Ovary (tissue), 9 donors: ENCODE measurements around the gene TP63. TPM values are rescaled to one million over a fixed set of nuclear protein-coding genes. Genes with fewer than 3 reads are reported as not detected.

ENCODE experiments used
- DNase-seq, 5 donors: peaks; one replicate each; pipeline ENCODE4 v3.0.0-alpha.2; 2019 to 2020
- H3K27ac ChIP-seq, 2 donors: fragments of 200-600 bp; one replicate each; pipeline versions ENCODE4 v1.5.1 to v1.8.0; 2019 to 2022
- H3K27me3 ChIP-seq: fragments of 200-600 bp; one replicate; pipeline ENCODE4 v1.8.0; 2022
- H3K36me3 ChIP-seq: fragments of 200-600 bp; sonication (generic); one replicate; pipeline ENCODE4 v1.5.1; 2019
- H3K4me1 ChIP-seq: one replicate; pipeline ENCODE4 v1.8.1; 2013; ENCODE audit warnings: mild to moderate bottlenecking, moderate library complexity; ENCODE audit not compliant: insufficient read depth
- H3K4me3 ChIP-seq: fragments of 200-600 bp; sonication (generic); one replicate; pipeline ENCODE4 v1.5.1; 2017
- H3K9me3 ChIP-seq, 2 donors: fragments of 200-600 bp in 1 of 2; sonication (generic) in 1 of 2; one replicate each; pipeline versions ENCODE4 v1.5.1 to v1.8.1; 2013 to 2019; ENCODE audit warnings: mild to moderate bottlenecking in 1 of 2, moderate library complexity in 1 of 2
- CTCF ChIP-seq, 3 donors: fragments of 450-650 bp in 2 of 3; fragments of 200-600 bp in 1 of 3; IDR thresholded peaks; one replicate each; pipeline versions ENCODE4 v1.5.1 to v1.8.0; 2016 to 2022; ENCODE audit warnings: antibody characterized with exemption in 3 of 3, mild to moderate bottlenecking in 1 of 3
- EP300 ChIP-seq: sonication (generic); formaldehyde crosslinking; IDR thresholded peaks from one replicate; pipeline ENCODE4 v1.6.1; 2017; ENCODE audit warnings: antibody characterized with exemption
- POLR2A ChIP-seq: fragments of 450-650 bp; IDR thresholded peaks from one replicate; pipeline ENCODE4 v1.6.1; 2017; ENCODE audit warnings: antibody characterized with exemption, mild to moderate bottlenecking, moderate library complexity
- WGBS, 3 donors: extraction: QIAGEN DNeasy Blood & Tissue Kit in 1 of 3; methylation state at CpG; one replicate each; pipeline versions ENCODE4 v1.1.5 to v1.1.7; 2013 to 2017; 5-methylcytosine and 5-hydroxymethylcytosine counted together
- intact Hi-C, 4 donors: fragments of 100-400 bp; cut with DNase I; formaldehyde crosslinking; loops; one replicate each; pipeline versions ENCODE4 v1.11.0 to v1.15.1; 2022 to 2023
- polyA plus RNA-seq, 2 donors: library from polyadenylated mRNA; stranded (reverse); fragments of 200-250 nt in 1 of 2; fragments of 350-450 nt in 1 of 2; fragmentation: Illumina TruSeq in 1 of 2; extraction: RNeasy Lipid Tissue Mini Kit (QIAGEN cat#74804) in 1 of 2; gene quantifications; one replicate each; pipeline ENCODE4 v1.2.3, GENCODE V29; 2013 to 2014
- total RNA-seq, 7 donors: library from RNA; depleted of rRNA in 2 of 7; stranded (reverse); fragments of >200 nt in 2 of 7; fragmentation: NEBNext Ultra II Directional in 3 of 7; extraction: Animal tissue kit (Norgen Biotek cat#: 25700) in 3 of 7; gene quantifications; one replicate each; pipeline versions ENCODE4 v1.1.0 to v1.2.4, GENCODE V29; 2016 to 2023
- donor health status: DM: no; HTN: no; CAD: no; lungs with moderate emphysema.
- donor health status: DM: no; HTN: no; CAD: no.
- donor health status: Bipolar disorder and iron deficiency.
- donor health status: DM: yes; HTN: yes; CAD: no.
- donor health status: DM: no; HTN: no; CAD: no.
- donor health status: DM: yes; HTN: yes; CAD: no.

The TP63 gene
- total and polyA plus RNA-seq, 9 donors, result 0.15 to 0.79 (median 0.22) TPM; not detected in 1

- Histone ChIP-seq H3K4me1 (no peaks in the 10 kb centered on the region), H3K4me3 (no peak overlapping the region), H3K27ac (no peak overlapping the region), H3K36me3 (no peaks in the 10 kb centered on the region), H3K27me3 (no peaks in the 10 kb centered on the region), H3K9me3 (no peaks in the 10 kb centered on the region)
- intact Hi-C loops, result no loop called here
- WGBS, 3 donors, result 56 to 58% (median 57%) methylated on average over 11 of the region's 11 CpGs
- DNase-seq, result no peak
- TF ChIP-seq EP300 (no peak), POLR2A (no peak), CTCF (IDR thresholded peaks at IDR 0.05) (no peak)
Measured at GRCh38 chr3:189806171-189806951, 175.2 kb downstream of the TP63 start.

DNA sequence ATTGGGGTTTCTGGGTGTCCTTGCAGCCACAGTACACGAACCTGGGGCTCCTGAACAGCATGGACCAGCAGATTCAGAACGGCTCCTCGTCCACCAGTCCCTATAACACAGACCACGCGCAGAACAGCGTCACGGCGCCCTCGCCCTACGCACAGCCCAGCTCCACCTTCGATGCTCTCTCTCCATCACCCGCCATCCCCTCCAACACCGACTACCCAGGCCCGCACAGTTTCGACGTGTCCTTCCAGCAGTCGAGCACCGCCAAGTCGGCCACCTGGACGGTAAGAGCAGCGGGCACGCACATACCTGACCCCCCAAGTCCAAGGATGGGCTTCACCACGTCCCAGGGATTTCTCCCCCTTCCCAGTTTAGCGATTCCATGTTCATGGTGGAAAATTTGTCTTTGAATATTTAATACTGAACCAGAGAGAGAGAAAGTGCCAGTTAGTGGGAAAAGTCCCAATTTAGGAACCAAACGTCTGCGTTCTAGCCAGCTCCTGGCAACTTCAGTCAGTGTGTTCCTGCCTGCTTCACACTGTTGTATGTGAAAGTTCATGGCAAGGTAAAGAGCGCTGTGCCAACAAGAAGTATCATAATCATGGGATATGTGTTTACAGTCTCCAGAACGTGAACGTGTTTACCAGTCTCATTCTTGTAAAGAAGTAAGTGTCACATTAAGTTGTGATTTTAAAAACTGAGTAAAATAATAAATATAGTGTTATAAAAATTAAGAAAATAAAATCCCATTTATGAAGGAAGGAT lies 177.2 kb downstream of the TP63 start:
- intact Hi-C loops, result no loop called here
- 88 to 93% (median 90%) methylated on average over 29 of the region's 29 CpGs for WGBS, 3 donors
- no peak for TF ChIP-seq EP300
- no peak for TF ChIP-seq CTCF (IDR thresholded peaks at IDR 0.05)
- TF ChIP-seq POLR2A, result no peak

GRCh38 chr3:189809583-189809982 lies 178.4 kb downstream of the TP63 start:
- Histone ChIP-seq H3K4me3 (no peak overlapping the region), H3K4me1 (no peaks in the 10 kb centered on the region), H3K27ac (no peak overlapping the region), H3K36me3 (no peaks in the 10 kb centered on the region), H3K9me3 (no peaks in the 10 kb centered on the region), H3K27me3 (no peaks in the 10 kb centered on the region)
- intact Hi-C loops, result no loop called here
- 17 to 56% (median 24%) methylated on average over 1 of the region's 1 CpG for WGBS, 3 donors
- no peak for TF ChIP-seq CTCF (IDR thresholded peaks at IDR 0.05)
- DNase-seq, result no peak

More for the DNA sequence above, 177.2 kb downstream of the TP63 start:
- Histone ChIP-seq H3K4me1 (no peaks in the 10 kb centered on the region), H3K27me3 (no peaks in the 10 kb centered on the region), H3K27ac (no peak overlapping the region), H3K9me3 (no peaks in the 10 kb centered on the region), H3K36me3 (no peaks in the 10 kb centered on the region), H3K4me3 (no peak overlapping the region)
- DNase-seq, result peak in 1 of 5 donors; percentile 16

DNA sequence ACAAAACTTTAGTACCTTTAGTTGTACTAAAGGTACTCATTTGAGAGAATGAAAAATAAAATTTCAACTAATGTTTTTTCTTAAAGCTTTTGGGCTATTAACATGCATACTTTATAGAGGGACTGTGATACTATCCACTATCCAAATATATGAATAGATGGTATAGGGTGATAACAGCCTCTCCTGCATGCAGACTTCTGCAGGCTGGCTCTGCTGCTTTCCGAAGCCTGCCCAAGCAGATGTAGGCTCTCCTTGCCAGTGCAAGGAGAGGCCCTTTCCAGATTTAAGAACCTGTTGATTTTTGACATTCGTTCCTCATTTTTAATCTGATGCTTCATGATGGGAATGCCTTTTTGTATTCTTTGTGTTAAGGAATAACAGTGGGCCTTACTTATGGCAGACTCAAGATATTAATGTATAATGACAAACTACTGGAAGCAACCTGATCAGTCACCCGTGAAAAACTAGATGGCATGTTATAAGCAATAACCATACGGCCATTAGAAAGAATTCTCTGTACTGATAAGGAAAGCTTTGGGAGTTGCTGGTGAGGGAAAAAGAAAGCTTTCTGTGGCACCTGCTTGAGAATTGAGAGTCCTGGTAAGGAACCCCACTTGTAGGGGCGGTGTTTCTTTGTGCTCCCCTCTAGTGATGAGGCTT lies 181.7 kb downstream of the TP63 start:
- 81 to 87% (median 83%) methylated on average over 5 of the region's 5 CpGs for WGBS, 3 donors
- intact Hi-C loops, result no loop called here
- no peak for TF ChIP-seq CTCF (IDR thresholded peaks at IDR 0.05)
- TF ChIP-seq EP300, result no peak
- no peak for TF ChIP-seq POLR2A
- no peak for DNase-seq
- Histone ChIP-seq H3K9me3 (no peaks in the 10 kb centered on the region), H3K27me3 (no peaks in the 10 kb centered on the region), H3K36me3 (no peaks in the 10 kb centered on the region), H3K27ac (no peak overlapping the region), H3K4me3 (no peak overlapping the region), H3K4me1 (no peaks in the 10 kb centered on the region)
